ENCODE data around the gene APH1A.

DNA sequence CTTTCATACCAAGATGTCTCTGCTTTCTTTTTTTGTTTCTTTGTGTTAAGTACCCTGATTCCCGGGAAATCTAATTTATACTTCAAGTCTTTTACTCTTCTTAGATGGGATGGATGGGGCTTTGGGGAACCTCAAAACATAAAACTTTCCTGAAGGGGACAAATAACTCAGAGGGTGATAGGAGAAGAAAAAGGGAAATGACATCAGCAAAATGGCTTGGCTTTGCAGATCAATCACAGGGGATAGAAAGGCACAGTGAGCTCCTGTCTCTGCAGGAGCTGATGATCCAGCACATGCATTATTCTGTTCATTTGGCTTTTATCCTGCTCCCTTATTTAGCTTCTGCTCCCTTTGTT, 12.6 kb downstream of the APH1A start:
- no peak for TF ChIP-seq POLR2AphosphoS5 (IDR thresholded peaks at IDR 0.05; ENCODE audit: low read depth, low read length)
- TF ChIP-seq, protein P1, sequence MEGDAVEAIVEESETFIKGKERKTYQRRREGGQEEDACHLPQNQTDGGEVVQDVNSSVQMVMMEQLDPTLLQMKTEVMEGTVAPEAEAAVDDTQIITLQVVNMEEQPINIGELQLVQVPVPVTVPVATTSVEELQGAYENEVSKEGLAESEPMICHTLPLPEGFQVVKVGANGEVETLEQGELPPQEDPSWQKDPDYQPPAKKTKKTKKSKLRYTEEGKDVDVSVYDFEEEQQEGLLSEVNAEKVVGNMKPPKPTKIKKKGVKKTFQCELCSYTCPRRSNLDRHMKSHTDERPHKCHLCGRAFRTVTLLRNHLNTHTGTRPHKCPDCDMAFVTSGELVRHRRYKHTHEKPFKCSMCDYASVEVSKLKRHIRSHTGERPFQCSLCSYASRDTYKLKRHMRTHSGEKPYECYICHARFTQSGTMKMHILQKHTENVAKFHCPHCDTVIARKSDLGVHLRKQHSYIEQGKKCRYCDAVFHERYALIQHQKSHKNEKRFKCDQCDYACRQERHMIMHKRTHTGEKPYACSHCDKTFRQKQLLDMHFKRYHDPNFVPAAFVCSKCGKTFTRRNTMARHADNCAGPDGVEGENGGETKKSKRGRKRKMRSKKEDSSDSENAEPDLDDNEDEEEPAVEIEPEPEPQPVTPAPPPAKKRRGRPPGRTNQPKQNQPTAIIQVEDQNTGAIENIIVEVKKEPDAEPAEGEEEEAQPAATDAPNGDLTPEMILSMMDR (IDR thresholded peaks at IDR 0.05 in 2 of 3, conservative IDR thresholded peaks at IDR 0.05 in 1 of 3; ENCODE audit: borderline replicate concordance in 1 of 3, insufficient read depth in 1 of 3, low read depth in 2 of 3, low read length in 2 of 3), result no peak
- TF ChIP-seq, protein P2, sequence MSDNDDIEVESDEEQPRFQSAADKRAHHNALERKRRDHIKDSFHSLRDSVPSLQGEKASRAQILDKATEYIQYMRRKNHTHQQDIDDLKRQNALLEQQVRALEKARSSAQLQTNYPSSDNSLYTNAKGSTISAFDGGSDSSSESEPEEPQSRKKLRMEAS (IDR thresholded peaks at IDR 0.05), result no peak
- TF ChIP-seq EZH2 (IDR thresholded peaks at IDR 0.05), result no peak
- TF ChIP-seq SIN3A (IDR thresholded peaks at IDR 0.05; ENCODE audit: low read depth), result no peak
- TF ChIP-seq, protein P3, sequence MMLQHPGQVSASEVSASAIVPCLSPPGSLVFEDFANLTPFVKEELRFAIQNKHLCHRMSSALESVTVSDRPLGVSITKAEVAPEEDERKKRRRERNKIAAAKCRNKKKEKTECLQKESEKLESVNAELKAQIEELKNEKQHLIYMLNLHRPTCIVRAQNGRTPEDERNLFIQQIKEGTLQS (IDR thresholded peaks at IDR 0.05), result no peak
- TF ChIP-seq RAD21 (IDR thresholded peaks at IDR 0.05; ENCODE audit: low read depth), result no peak
